Measurements from ENCODE around the gene CCDC86.

The CCDC86 gene

GRCh38 chr11:60870733-60871377 lies 28.9 kb downstream of the CCDC86 start:
- no peak for DNase-seq

DNA sequence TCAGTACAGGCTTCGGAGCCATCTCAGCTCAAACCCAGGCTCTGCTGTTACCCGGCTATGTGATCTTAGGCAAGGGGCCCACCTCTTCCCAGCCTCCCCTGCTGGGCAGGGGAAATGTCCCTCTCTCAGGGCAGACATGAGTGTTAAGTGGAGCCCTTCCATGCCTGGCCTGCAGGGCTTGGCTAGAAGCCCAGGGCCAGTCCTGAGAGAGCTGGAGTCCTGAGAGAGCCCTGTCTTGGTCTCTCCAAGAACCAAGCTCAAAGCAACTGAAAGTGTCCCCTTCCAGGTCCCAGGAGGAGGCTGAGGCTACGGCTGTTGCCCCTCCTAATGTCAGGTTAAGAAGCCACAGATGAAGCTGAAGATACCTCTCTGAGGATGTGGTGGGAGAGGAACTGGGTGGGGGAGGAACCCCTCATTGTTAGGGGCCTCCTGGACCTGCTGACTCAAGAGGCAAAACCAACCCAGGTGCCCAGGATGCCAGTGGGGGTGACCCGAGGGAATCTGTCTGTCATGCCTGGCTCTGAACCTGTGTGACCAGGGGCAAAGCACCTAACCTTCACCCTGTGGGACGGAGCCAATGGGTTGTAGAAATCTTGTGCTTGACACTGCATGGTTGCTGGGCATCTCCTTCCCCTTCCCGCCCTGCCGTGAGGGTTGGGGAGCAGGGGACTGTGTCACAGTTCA lies 29.6 kb downstream of the CCDC86 start:
- no peak for DNase-seq

DNA sequence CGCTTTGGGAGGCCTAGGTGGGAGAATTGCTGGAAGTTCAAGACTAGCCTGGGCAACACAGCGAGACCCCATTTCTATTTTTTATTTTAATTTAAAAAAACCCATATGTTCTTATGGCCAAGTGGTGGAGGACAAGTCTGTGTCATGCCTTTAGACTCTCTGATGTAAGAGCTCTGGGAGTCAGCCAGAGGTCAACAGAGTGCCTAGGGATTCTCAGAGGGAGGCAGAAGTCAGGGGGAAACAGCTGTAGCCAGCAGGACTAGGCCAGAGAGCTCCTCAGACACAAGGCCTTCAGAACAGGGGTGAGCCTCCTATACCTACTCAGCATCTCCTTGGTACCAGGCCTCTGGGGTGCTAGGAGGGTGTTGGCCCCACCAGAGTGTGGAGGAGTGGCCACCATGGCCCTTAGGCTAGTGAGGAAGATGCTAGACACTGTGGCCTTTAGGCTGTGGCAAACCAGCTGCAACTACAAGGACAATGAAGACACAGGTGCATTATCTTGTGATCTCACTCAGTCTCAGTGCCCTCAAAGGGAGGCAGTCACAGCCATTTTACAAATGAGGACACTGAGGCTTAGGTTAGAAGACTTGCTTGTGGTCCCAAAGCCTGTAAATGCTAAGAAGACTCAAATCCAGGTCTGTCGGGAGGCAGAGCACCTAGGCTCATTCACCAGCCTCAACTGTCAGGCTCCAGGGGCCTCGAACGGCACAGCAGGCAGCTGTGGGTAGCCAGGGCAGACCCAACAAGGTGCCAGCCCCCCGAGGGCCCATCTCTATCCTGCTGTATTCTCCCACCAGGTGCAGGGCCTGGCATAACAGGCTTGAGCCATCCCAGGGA lies 30.4 kb downstream of the CCDC86 start:
- DNase-seq = peak; percentile 23

- DNase-seq = no peak
These were observed 31.1 kb downstream of the CCDC86 start for GRCh38 chr11:60872961-60873524.

DNA sequence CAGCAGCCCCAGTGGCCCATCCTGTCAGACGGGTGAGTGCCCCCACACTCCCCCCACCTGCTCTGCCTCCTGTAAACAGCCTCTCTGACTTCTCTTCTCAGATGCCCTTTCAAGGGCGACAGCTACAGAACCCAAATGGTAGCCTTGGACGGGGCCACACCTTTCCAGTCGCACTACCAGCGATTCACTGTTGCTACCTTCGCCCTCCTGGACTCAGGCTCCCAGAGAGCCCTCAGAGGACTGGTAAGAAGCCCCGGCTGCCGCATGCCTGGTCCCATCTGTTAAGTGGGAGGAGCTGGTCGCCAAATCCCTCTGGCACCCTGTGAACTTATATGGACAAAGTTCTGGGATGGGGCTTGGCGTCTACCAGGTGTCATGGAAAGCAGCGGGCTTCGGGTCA lies 31.6 kb downstream of the CCDC86 start:
- DNase-seq = no peak

DNA sequence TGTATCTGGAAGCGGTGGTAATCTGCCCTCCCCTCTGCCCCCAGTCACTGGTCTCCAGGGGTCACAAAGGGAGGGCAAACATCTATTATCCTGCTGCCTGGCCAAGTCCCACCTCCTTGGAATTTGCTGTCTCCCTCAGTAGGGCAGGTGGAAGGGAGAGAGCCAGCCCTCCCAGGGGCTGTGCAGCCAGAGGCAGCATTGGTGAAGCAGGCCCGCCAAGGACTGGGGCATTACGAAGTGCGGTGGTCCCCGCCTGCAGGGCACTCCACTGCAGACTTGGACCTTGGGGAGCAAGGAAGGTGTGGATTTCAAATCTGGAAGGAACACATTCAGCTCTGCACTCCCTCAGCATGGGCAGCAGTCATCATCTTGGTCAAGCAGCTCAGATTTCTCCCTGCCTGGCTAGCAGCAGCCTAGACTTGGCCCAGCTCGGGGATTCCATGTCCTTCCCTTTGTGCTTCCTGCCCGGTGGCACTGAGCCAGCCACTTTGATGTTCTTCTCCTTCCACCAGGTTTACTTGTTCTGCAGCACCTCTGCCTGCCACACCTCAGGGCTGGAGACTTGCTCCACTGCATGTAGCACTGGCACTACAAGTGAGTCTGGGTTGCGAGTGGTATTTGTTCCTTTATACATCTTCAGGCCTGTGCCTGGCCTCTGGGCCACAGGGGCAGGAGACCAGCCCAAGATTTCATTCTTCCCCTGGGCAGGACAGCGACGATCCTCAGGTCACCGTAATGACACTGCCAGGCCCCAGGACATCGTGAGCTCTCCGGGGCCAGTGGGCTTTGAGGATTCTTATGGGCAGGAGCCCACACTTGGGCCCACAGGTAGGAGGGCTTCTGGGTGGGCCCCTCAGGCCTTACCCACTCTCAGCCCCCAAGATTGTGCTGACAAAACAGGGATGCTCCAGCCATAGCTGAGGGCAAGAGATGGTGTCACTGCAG lies 32.8 kb downstream of the CCDC86 start:
- DNase-seq = no peak

DNA sequence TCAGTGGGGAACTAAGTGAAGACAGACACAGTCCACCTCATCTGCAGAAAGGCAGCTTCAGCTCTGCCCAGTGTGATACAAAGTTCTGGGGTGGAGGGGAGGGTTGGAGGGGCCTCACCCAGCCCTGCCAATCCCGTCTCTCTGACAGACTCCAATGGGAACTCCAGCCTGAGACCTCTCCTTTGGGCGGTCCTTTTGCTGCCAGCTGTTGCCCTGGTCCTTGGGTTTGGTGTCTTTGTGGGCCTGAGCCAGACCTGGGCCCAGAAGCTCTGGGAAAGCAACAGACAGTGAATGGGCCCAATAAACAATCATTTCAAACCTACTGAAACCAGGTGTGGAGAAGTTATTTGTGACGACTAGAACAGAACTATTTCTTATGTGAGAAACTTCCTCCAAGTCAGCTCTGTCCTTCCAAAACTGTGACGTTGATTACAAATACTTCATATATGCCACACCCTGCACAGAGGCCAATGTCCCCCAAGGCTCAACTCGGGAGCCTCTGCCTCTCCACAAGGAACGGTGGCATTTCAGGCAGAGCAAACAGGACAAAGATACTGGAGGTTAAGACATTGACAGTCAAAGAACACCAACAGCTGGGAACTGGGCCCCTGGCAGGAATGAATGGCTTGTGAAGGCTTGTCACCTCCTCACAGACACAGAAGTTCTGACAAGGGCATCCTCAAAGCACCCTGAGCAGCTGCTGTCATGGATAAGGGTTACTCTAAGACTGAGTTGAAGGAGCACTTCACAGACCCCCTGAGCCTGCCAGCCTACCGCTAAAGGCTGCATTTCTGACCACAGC lies 33.7 kb downstream of the CCDC86 start:
- no peak for DNase-seq

- DNase-seq = no peak
These were observed 34.2 kb downstream of the CCDC86 start for GRCh38 chr11:60876168-60876485.

DNA sequence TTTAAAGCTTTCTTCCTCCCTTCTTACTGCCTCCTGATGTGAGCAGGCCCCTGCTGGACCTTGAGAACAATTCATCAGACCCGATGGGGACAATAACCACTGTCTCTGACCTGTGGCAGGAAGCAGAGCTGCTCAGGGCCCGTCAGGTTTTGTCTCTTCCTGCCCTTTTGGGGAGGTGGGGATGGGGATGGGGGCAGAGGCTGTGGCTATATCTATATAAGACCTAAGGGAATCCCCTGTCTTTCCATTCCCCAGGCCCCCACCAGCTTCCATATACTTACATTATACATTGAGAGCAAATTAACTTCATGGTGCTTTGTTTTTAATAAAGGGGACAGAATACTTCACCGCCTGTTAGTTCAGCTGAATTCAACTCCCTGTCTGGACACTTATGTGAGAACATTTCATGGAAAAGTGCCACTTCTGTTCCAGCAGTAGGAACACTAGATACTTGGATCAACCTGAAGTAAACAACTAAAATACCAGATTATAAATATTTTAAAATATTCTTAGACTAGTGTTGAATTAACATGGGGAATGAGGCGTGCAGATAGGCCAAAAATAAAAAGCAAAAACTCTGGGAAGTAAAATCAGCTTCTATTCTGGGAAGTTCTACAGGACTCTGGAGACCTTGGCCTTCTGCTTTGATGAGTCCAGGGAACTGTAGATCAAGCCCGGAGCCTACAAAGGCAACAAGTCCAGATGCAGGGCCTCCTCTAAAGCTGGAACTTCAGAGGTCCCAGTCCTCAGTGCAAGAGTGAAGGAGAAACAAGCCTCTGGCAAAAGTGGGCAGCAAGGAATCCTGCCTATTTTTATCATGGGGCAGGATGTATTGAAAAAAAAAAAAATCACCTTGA lies 36.6 kb downstream of the CCDC86 start:
- DNase-seq = no peak

GRCh38 chr11:60879104-60879503 lies 37.2 kb downstream of the CCDC86 start:
- no peak for DNase-seq

- no peak for DNase-seq
These were observed 38.2 kb downstream of the CCDC86 start for GRCh38 chr11:60879971-60880588.

- no peak for DNase-seq
These were observed 38.9 kb downstream of the CCDC86 start for GRCh38 chr11:60880643-60881282.

GRCh38 chr11:60887556-60887955 lies 45.6 kb downstream of the CCDC86 start:
- DNase-seq = peak; percentile 67

GRCh38 chr11:60889869-60890311 lies 48.0 kb downstream of the CCDC86 start:
- no peak for DNase-seq

DNA sequence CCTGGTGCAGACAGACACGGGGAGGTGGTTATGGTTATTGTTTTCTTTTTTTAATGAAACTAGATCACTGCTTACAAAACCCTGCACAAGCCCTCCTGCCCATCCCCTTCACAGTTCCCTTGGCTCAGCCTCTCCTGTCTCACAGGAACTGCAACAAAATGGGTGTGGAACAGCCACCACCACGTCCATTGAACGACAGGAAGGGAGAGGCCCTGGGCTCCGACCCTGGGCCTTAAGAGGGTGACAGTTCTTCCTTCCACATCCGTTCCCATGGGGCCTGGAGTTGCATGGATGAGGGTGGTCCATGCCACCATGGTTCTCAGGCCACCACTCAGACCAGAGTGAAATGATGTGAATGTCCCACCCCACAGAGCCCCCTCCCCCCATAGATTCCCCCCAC lies 48.8 kb downstream of the CCDC86 start:
- DNase-seq = no peak

- DNase-seq = no peak
These were observed 49.3 kb downstream of the CCDC86 start for GRCh38 chr11:60891103-60891741.

- no peak for DNase-seq
These were observed 53.8 kb downstream of the CCDC86 start for GRCh38 chr11:60895687-60896086.

DNA sequence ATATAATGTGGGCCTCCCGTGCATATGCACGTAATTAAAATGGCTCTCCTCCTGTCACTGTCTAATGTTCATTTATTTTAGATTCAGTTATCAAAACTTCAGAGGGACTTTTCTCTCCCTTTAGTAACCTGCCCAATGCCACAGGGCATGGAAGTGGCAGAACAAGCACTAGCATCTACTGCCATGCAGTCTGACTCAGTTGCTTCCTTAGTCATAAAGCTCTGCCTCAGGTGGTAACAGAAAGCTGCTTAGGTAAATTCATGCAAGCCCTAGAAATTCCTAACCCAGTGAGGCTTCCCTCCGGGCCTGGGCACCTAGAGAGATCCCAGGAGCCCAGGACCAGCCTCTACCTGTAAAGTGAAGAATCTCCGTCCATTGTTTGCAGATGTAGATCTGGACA lies 55.6 kb downstream of the CCDC86 start:
- DNase-seq = no peak
